ENCODE measurements around the gene KIRREL3.

DNA sequence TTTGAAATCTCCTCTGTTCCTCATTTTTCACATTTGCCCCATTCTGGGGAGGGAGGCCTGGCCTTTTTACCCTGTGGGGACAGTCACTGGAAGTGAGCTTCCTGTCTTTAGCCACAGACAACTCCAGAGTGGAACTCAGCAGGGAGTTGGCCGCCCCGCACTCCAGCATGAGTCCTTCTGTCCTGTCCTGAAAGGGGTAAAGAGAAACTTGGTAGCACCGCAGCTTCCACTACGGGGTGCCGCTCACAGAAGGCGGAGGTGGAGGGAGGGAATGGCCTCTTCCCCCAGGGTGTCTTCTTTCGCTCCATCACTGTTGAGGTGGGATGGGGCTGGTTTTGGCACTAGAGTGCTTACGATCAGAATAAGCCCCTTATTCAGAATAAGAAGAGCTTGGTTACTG, 512.9 kb downstream of the KIRREL3 start:
- TF ChIP-seq POLR2A (IDR thresholded peaks at IDR 0.05) (no peak), CTCF (IDR thresholded peaks at IDR 0.05) (no peak)

All from prostate gland (tissue), 2 donors.